ENCODE measurements around the gene SLC48A1. TPM values are rescaled to one million over a fixed set of nuclear protein-coding genes. Genes with fewer than 3 reads are reported as not detected.

The SLC48A1 gene
- total RNA-seq, 1 donor from 2014 or later: 10.3 TPM

GRCh38 chr12:47748507-47748828, 24.6 kb upstream of the SLC48A1 start:
- no peaks in the 10 kb centered on the region for H3K27me3 ChIP-seq (ENCODE audit: control insufficient read depth, insufficient read depth, low read length)
- no peak overlapping the region for H3K4me3 ChIP-seq (ENCODE audit: low read depth, low read length)
- DNase-seq (ENCODE audit: low read depth) (no peak), FAIRE-seq (no peak)
- TF ChIP-seq, protein P1, sequence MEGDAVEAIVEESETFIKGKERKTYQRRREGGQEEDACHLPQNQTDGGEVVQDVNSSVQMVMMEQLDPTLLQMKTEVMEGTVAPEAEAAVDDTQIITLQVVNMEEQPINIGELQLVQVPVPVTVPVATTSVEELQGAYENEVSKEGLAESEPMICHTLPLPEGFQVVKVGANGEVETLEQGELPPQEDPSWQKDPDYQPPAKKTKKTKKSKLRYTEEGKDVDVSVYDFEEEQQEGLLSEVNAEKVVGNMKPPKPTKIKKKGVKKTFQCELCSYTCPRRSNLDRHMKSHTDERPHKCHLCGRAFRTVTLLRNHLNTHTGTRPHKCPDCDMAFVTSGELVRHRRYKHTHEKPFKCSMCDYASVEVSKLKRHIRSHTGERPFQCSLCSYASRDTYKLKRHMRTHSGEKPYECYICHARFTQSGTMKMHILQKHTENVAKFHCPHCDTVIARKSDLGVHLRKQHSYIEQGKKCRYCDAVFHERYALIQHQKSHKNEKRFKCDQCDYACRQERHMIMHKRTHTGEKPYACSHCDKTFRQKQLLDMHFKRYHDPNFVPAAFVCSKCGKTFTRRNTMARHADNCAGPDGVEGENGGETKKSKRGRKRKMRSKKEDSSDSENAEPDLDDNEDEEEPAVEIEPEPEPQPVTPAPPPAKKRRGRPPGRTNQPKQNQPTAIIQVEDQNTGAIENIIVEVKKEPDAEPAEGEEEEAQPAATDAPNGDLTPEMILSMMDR (IDR thresholded peaks at IDR 0.05; ENCODE audit: insufficient read depth, low read length, severe bottlenecking): no peak
- no peaks in the 10 kb centered on the region for H3K36me3 ChIP-seq (ENCODE audit: control insufficient read depth, insufficient read depth, low read length)

DNA sequence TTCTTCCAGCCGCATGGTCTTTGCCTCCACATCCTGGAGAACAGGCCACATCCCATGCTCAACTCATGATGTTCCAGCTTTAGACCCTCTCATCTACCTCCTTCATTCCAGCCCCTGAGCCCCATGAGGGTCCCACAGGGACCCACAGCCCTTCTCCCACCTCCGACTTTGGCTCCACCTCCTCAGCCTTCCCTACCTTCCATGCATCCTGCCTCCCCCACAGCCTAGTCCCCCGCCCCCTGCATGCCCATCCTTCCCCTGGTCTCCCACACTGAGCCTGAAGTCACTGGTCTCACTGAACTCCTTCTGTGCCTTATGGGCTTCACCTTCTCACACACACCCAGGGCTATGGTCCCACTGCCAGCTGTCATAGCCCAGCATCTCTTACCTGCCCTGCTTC, 24.1 kb upstream of the SLC48A1 start:
- no peak overlapping the region for H3K4me3 ChIP-seq (ENCODE audit: low read depth, low read length)
- TF ChIP-seq, protein P1 (IDR thresholded peaks at IDR 0.05; ENCODE audit: insufficient read depth, low read length, severe bottlenecking): no peak
- FAIRE-seq (no peak), DNase-seq (ENCODE audit: low read depth) (no peak)
- H3K36me3 ChIP-seq (ENCODE audit: control insufficient read depth, insufficient read depth, low read length): no peaks in the 10 kb centered on the region
- H3K27me3 ChIP-seq (ENCODE audit: control insufficient read depth, insufficient read depth, low read length): no peaks in the 10 kb centered on the region

DNA sequence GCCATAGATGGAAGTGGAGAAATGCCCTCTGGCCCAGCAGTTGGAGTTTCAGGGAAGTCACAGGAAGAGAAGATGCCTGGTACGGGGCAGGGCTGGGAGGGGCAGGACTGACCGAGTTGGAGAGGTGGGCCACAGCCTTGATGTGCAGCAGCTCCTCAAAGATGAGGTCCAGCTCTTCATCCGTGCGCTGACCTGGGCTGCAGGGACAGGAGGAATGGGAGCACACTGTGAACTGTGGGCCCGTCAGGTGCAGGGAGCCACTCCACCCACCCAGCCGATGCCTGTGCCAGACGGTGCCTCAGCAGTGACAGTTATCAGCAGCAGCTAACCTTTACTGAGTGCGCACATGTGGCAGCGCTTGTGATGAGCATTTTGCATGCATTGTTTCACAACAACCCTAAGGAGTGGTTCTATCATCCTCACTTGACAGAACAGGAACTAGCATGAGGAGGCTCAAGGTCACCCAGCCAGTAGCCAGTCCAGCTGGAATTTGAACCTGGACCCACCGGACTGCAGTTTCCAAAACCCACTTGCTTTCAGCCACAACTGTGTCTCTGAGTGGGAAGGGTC, 22.7 kb upstream of the SLC48A1 start:
- Histone ChIP-seq H3K4me3 (ENCODE audit: low read depth, low read length) (no peak overlapping the region), H3K27me3 (ENCODE audit: control insufficient read depth, insufficient read depth, low read length) (no peaks in the 10 kb centered on the region), H3K36me3 (ENCODE audit: control insufficient read depth, insufficient read depth, low read length) (no peaks in the 10 kb centered on the region)
- FAIRE-seq (peak; percentile 32), DNase-seq (ENCODE audit: low read depth) (no peak)
- TF ChIP-seq, protein P1 (IDR thresholded peaks at IDR 0.05; ENCODE audit: insufficient read depth, low read length, severe bottlenecking): no peak

DNA sequence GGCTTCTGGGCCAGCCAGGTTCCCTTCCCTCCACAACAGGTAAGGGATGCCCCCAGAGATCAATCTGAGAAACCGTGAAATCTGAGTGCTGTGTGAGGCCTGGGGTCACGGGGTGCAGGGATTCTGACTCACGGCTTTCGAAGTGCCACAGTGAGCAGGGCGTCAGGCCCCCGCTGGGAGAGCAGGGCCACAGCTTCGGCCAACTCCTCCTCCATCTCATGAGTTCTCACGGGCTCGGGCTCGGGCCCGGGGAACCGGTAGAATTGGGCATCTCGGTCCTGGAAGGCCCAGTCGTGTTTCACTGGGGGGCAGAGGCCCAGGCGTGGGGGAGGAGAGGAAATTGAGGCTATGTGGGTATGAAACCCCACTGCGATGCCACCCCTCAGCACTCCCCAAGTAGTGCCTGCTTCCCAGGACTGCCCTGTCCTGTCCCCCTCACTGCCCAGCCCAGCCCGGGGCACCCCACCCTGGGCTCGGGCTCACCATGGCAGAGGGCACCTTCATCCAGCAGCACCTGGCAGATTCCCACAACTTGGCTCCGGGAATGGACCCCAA, 22.0 kb upstream of the SLC48A1 start:
- FAIRE-seq (no peak), DNase-seq (ENCODE audit: low read depth) (no peak)
- Histone ChIP-seq H3K36me3 (ENCODE audit: control insufficient read depth, insufficient read depth, low read length) (no peaks in the 10 kb centered on the region), H3K27me3 (ENCODE audit: control insufficient read depth, insufficient read depth, low read length) (no peaks in the 10 kb centered on the region), H3K4me3 (ENCODE audit: low read depth, low read length) (no peak overlapping the region)
- TF ChIP-seq, protein P1 (IDR thresholded peaks at IDR 0.05; ENCODE audit: insufficient read depth, low read length, severe bottlenecking): no peak

GRCh38 chr12:47751561-47751960, 21.5 kb upstream of the SLC48A1 start:
- no peaks in the 10 kb centered on the region for H3K27me3 ChIP-seq (ENCODE audit: control insufficient read depth, insufficient read depth, low read length)
- H3K36me3 ChIP-seq (ENCODE audit: control insufficient read depth, insufficient read depth, low read length): no peaks in the 10 kb centered on the region
- DNase-seq (ENCODE audit: low read depth): no peak
- TF ChIP-seq, protein P1 (IDR thresholded peaks at IDR 0.05; ENCODE audit: insufficient read depth, low read length, severe bottlenecking): no peak
- no peak overlapping the region for H3K4me3 ChIP-seq (ENCODE audit: low read depth, low read length)
- FAIRE-seq: peak; percentile 52

- TF ChIP-seq, protein P1 (IDR thresholded peaks at IDR 0.05; ENCODE audit: insufficient read depth, low read length, severe bottlenecking): no peak
- no peaks in the 10 kb centered on the region for H3K27me3 ChIP-seq (ENCODE audit: control insufficient read depth, insufficient read depth, low read length)
- no peak overlapping the region for H3K4me3 ChIP-seq (ENCODE audit: low read depth, low read length)
- no peaks in the 10 kb centered on the region for H3K36me3 ChIP-seq (ENCODE audit: control insufficient read depth, insufficient read depth, low read length)
- no peak for DNase-seq (ENCODE audit: low read depth)
- no peak for FAIRE-seq
Observed at GRCh38 chr12:47752121-47752520, 20.9 kb upstream of the SLC48A1 start.

Data from bronchial epithelial cell (primary cell).